Activated CD8-positive, alpha-beta memory T cell treated with anti-CD3 and anti-CD28 coated beads for 36 hours (primary cell): ENCODE data around the gene STAG3. TPM values are rescaled to one million over a fixed set of nuclear protein-coding genes. Genes with fewer than 3 reads are reported as not detected.
"Not testable (repeated sequence)": the region's sequence is repeated elsewhere in the genome, so short reads cannot be mapped to it uniquely, and the experiment has no call there.

ENCODE experiments used
- CTCF ChIA-PET: fragments of 350-600 bp; sonication (Branson Sonifier 250); formaldehyde crosslinking; loops from one replicate; lab custom pipeline; 2021; ENCODE audit warnings: antibody characterized with exemption; lab: Charles Lee
- POLR2A ChIA-PET: fragments of 350-600 bp; sonication (Branson Sonifier 250); formaldehyde crosslinking; loops from one replicate; lab custom pipeline; 2021; ENCODE audit warnings: antibody characterized with exemption; lab: Charles Lee
- total RNA-seq, 2 experiments: library from RNA; stranded (reverse); gene quantifications; one replicate each; pipeline ENCODE4 v1.2.3, GENCODE V29; 2021

The STAG3 gene
- total RNA-seq, 2 experiments from 2014 or later = 6.2 to 7.1 TPM

DNA sequence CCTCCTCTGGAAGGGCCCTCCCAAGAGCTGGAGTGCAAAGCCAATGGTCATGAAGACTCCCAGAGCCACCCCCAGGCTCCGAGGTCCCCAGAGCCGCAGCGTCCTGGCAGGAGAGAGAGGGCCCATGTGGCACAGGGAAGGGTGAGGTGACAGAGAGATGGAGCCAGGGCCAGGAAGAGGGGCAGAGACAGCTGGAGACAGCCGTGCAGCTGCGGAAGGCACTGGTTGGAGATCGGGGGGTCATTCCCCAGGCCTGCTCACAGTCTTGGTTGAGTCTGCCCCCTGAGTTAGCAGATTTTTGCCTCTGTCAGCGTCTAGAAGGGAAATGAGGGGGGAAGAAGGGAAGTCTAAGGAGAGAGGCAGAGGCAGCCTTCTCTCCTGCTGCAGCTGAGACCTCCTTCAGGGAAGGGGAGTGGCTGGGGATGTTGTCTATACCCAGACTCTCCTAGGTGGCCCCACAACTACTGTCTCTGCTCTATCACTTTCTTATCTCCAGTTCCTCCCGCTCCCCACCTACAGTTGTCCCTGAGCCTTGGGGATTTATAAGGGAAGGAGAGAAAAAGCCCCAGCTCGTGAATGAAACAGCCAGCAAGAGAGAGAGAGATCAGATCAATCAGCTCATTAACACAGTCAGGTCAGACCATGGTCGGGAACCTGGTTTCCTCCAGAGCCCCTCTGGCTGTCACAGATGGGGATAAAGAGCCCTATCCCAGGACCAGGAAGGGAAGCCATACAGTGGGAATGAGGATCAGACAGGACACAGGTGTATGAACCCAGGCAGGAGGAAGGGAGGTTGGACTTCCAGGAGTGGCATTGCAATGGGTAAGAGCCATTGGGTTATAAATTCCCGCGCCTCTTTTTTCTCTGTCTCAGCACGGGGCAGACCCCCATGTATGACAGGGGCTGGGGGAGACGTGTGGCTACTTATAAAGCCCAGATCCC is 10.5 kb upstream of the STAG3 start:
- CTCF ChIA-PET = interaction anchor here (0.7 to 1.8 kb wide), 7 partner anchors 9 to 241 kb away, joined by 3 to 5 read pairs (median 3); partner anchors contain the start of genes GPC2, STAG3 and TRAPPC14
- POLR2A ChIA-PET = no interaction called here

- ChIA-PET POLR2A (interaction anchor here (1.3 kb wide), 1 partner anchor 9 kb away, joined by 4 read pairs; the partner anchor contains the start of genes GPC2 and STAG3), CTCF (interaction anchor here (1.0 to 1.8 kb wide), 2 partner anchors 9 to 10 kb away, joined by 4 to 5 read pairs; partner anchors contain the start of genes GPC2, STAG3 and TRAPPC14)
These were observed 9.8 kb upstream of the STAG3 start for GRCh38 chr7:100167912-100168323.

DNA sequence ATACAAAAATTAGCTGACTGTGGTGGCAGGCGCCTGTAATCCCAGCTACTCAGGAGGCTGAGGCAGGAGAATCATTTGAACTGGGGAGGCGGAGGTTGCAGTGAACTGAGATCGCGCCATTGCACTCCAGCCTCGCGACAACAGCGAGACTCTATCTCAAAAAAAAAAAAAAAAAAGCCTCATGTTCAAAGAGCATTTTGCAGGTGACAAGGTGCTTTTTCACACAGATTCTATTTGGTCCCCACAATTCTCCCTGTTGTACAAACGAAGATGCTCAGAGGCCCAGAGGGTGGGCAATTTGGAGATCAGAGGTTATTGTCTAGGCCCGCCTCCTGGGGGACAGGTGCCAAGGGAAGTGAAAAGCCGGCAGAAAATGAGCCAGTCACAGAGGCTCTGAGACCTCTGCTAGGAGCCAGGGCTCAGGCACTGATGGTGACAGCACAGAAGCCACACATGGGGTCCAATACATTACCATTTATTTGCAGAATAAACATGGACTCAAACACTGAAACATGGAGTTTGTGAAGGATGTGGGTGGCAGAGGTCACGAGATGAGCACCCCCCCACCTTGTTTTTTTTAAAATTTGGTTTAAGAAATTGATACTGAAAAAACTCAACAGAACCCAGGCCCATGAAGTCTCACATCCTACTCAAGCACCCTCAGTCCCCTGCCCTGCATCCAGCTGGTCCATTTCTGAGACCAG is 8.4 kb upstream of the STAG3 start:
- CTCF ChIA-PET = no interaction called here
- POLR2A ChIA-PET = interaction anchor here (1.3 kb wide), 1 partner anchor 8 kb away, joined by 4 read pairs; the partner anchor contains the start of genes GPC2 and STAG3

DNA sequence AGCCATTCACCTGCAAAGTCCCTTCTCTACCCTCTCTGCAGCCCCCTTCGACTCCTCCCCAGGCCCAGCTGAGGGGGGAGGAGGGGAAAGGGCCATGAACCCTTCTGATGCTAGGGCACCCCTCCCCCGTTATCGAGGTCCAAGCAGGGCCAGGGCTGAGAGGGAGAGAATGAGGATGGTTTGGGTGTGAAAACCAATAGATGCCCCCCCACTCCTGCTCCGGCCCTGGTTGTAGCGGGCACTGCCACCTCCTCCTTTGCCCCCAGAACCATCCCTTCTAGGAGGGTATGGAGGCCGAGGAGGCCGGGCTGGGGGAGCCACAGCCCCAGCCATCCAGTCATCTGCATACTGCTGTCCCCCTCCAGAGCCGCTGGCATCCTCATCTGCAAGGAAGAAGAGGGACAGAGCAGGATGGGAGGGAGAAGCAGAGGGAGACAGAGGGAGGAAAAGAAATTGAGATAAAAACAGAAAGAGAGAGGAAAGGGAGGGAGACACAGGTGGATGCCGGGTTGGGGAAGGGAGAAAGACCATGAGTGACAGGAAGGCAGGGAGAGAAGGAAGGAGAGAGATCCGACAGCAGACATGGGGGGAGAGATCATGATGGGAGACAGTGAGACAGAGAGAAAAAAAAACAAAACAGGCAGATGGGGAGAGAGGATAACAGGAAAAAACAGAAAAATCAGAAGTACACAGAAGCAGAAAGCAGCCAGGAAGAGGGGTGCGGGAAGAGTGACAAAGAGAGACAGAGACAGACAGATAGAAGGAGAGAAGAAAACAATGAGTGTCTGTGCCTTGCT is 7.4 kb upstream of the STAG3 start:
- ChIA-PET CTCF (no interaction called here), POLR2A (interaction anchor here (0.6 kb wide), 1 partner anchor 30 kb away, joined by 4 read pairs; no protein-coding TSS in a partner anchor)

- ChIA-PET CTCF (interaction anchor here (0.6 to 1.0 kb wide), 2 partner anchors 50 to 208 kb away, joined by 3 to 4 read pairs; no protein-coding TSS in a partner anchor), POLR2A (interaction anchor here (0.5 kb wide), 1 partner anchor 194 kb away, joined by 6 read pairs; no protein-coding TSS in a partner anchor)
These were observed 6.5 kb upstream of the STAG3 start for GRCh38 chr7:100171087-100171681.

- ChIA-PET CTCF (interaction anchor here (1.0 kb wide), 1 partner anchor 49 kb away, joined by 4 read pairs; no protein-coding TSS in a partner anchor), POLR2A (no interaction called here)
These were observed 5.9 kb upstream of the STAG3 start for GRCh38 chr7:100171840-100172239.

DNA sequence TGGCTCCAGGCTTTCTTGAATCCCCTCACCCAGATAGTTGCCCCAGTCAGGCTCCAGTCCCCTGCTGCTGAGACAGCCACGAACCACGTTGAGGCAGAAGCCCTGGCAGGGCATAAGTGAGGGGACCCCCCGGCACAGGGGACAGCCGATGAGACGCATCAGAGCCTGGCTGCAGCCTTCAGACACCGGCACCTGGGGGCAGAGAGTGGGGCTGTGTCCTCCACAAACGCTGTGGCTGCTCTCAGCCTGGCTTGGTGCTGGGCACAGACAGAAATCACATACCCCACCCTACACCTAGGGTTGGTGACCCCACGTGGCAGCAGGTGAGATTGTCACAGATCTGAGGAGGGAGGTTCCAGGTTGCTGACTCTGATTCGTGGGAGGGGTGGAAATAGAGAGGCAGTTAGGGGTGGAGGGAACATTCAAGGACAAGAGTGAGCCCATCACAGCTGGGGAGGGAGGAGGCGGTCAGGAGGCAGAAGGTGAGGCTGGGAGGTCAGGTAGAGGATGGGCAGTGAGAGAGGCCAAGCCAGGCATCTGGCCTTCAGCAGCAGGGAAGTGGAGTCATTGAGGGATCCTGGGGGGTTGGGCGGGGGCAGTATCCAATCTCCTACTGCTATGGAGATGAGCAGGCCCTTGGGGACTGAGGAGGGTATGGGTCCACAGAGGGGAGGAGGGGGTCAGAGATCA is 3.8 kb upstream of the STAG3 start:
- ChIA-PET CTCF (no interaction called here), POLR2A (no interaction called here)

GRCh38 chr7:100174582-100174981 is 3.1 kb upstream of the STAG3 start:
- CTCF ChIA-PET = no interaction called here

GRCh38 chr7:100175296-100175935 is 2.3 kb upstream of the STAG3 start:
- CTCF ChIA-PET = interaction anchor here (0.6 kb wide), 1 partner anchor 266 kb away, joined by 3 read pairs; no protein-coding TSS in a partner anchor
- POLR2A ChIA-PET = no interaction called here

More at GRCh38 chr7:100174582-100174981, 3.1 kb upstream of the STAG3 start:
- POLR2A ChIA-PET = no interaction called here

- POLR2A ChIA-PET = interaction anchor here (1.0 kb wide), 2 partner anchors 8 to 253 kb away, joined by 3 to 4 read pairs; partner anchors contain the start of genes GAL3ST4 and ZCWPW1
- CTCF ChIA-PET = interaction anchor here (0.5 to 1.7 kb wide), 3 partner anchors 41 to 231 kb away, joined by 3 to 5 read pairs (median 3); no protein-coding TSS in a partner anchor
These were observed 1.3 kb upstream of the STAG3 start for GRCh38 chr7:100176096-100177044.

- ChIA-PET POLR2A (interaction anchor here (0.6 kb wide), 1 partner anchor 53 kb away, joined by 4 read pairs; the partner anchor contains the start of gene MBLAC1), CTCF (interaction anchor here (1.2 to 2.2 kb wide), 2 partner anchors 10 to 14 kb away, joined by 3 to 7 read pairs; no protein-coding TSS in a partner anchor)
These were observed 2.4 kb downstream of the STAG3 start for GRCh38 chr7:100180084-100180483.

DNA sequence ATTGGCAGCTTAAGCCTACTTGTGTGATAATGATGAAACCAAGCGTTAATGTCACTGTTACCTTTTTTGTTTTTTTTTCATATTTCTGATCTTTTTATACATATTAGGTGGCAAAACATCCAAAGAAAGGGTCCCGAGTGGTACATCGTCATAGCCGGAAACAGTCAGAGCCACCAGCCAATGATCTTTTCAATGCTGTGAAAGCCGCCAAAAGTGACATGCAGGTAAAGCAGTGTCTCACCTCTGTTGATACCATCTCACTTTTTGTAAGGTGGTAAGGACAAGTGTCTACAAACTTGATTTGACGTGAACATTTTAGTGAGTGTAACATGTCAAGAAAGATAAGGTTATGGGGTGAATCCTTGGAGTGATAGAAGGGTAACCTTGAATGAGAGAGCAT is 4.9 kb downstream of the STAG3 start:
- CTCF ChIA-PET = interaction anchor here (0.6 to 1.0 kb wide), 2 partner anchors 18 to 50 kb away, joined by 3 read pairs; no protein-coding TSS in a partner anchor
- POLR2A ChIA-PET = not testable (repeated sequence)

- CTCF ChIA-PET = interaction anchor here (0.6 to 1.0 kb wide), 2 partner anchors 17 to 51 kb away, joined by 3 read pairs; no protein-coding TSS in a partner anchor
- POLR2A ChIA-PET = not testable (repeated sequence)
These were observed 5.4 kb downstream of the STAG3 start for GRCh38 chr7:100183090-100183489.

DNA sequence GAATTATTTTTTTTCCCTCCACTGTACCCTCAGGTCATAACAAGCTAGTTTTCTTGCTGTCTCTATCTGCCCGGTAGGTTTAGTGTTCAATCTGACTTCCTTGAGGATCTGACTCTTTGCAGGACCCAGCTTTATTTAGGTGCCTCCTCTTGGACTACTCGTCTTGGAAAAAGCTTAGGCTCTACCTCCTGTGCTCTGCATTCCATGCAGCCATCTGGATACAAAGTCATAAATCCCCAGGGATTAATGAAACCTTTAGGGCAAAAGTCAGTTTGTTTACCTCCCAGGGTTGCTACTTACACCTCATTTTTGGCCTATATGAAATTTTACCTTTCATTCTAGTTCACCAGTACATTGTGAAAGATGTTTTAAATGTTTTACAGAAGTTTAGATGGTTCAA is 8.0 kb downstream of the STAG3 start:
- POLR2A ChIA-PET = interaction anchor here (0.7 kb wide), 1 partner anchor 762 kb away, joined by 4 read pairs; no protein-coding TSS in a partner anchor

DNA sequence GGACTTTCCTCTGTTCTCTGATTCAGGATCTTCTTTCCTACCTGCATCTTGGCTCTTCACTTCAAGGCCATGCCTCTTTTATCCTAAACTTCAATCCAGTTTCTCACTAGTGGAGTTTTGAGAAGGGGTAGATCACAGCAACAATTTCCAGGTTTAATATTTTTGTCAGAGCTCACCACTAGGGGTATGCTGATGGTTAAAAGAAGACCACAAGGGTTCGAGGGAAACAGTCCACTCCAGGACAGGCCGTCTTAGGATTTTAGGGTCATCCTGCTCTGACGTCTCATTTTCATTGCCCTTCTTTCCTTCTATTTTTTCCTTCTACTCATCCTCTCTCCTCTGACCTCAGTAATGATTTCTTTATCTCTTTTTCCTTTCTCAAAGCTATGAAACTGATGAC is 11.3 kb downstream of the STAG3 start:
- POLR2A ChIA-PET = no interaction called here

More for the DNA sequence above, 8.0 kb downstream of the STAG3 start:
- CTCF ChIA-PET = interaction anchor here (0.9 to 1.4 kb wide), 4 partner anchors 9 to 223 kb away, joined by 3 to 4 read pairs (median 3); no protein-coding TSS in a partner anchor

More for the DNA sequence above, 11.3 kb downstream of the STAG3 start:
- CTCF ChIA-PET = interaction anchor here (1.2 to 2.1 kb wide), 5 partner anchors 13 to 87 kb away, joined by 3 to 16 read pairs (median 4); partner anchors contain the start of gene AP4M1
